Common myeloid progenitor, CD34-positive (primary cell): Measurements from ENCODE around the gene FGD3.

Source experiments
- CTCF ChIA-PET: fragments of 350-600 bp; sonication (Branson Sonifier 250); formaldehyde crosslinking; loops from one replicate; lab custom pipeline; 2021; ENCODE audit warnings: antibody characterized with exemption; lab: Charles Lee
- POLR2A ChIA-PET: fragments of 350-600 bp; sonication (Branson Sonifier 250); formaldehyde crosslinking; loops from one replicate; lab custom pipeline; 2021; ENCODE audit warnings: antibody characterized with exemption; lab: Charles Lee
- DNase-seq, 3 donors: peaks; one replicate each; pipeline versions ENCODE4 v3.0.0 to v3.0.0-alpha.2; 2013
- H3K27ac ChIP-seq, 2 experiments: 1 replicate in 1 of 2; 2 replicates in 1 of 2; pipeline ENCODE4 v1.7.0; 2013; ENCODE audit warnings: inconsistent platforms in 2 of 2, low read length in 2 of 2, mild to moderate bottlenecking in 2 of 2, low read depth in 1 of 2, moderate library complexity in 1 of 2; ENCODE audit not compliant: severe bottlenecking in 2 of 2, insufficient read depth in 1 of 2, poor library complexity in 1 of 2
- H3K27me3 ChIP-seq, 5 experiments: replicated peaks in 2 of 5; 1 replicate in 3 of 5; 2 replicates in 2 of 5; pipeline versions ENCODE4 v1.6.1 to v1.7.0; 2013; ENCODE audit warnings: low read length in 4 of 5, mild to moderate bottlenecking in 2 of 5, moderate library complexity in 2 of 5, inconsistent platforms in 1 of 5; ENCODE audit not compliant: insufficient read depth in 5 of 5, control insufficient read depth in 4 of 5
- H3K36me3 ChIP-seq, 4 experiments: 1 replicate in 2 of 4; 2 replicates in 2 of 4; pipeline versions ENCODE4 v1.6.1 to v1.7.0; 2013; ENCODE audit warnings: low read length in 3 of 4, control low read depth in 1 of 4, mild to moderate bottlenecking in 1 of 4; ENCODE audit not compliant: control insufficient read depth in 4 of 4, insufficient read depth in 4 of 4
- H3K4me1 ChIP-seq, 4 experiments: 1 replicate in 3 of 4; 2 replicates in 1 of 4; pipeline versions ENCODE4 v1.6.1 to v1.7.1; 2013; ENCODE audit warnings: low read length in 3 of 4, mild to moderate bottlenecking in 3 of 4, control low read depth in 1 of 4, inconsistent platforms in 1 of 4, moderate library complexity in 1 of 4; ENCODE audit not compliant: control insufficient read depth in 4 of 4, insufficient read depth in 4 of 4; ENCODE audit errors: control extremely low read depth in 1 of 4
- H3K4me3 ChIP-seq, 7 experiments: 1 replicate in 4 of 7; 2 replicates in 3 of 7; pipeline versions ENCODE4 v1.5.1 to v1.7.0; 2013; ENCODE audit warnings: mild to moderate bottlenecking in 7 of 7, low read length in 6 of 7, moderate library complexity in 6 of 7, inconsistent platforms in 2 of 7, low read depth in 2 of 7, control low read depth in 1 of 7; ENCODE audit not compliant: insufficient read depth in 4 of 7, control insufficient read depth in 1 of 7; ENCODE audit errors: extremely low read depth in 1 of 7
- H3K9me3 ChIP-seq, 5 experiments: 1 replicate in 4 of 5; 2 replicates in 1 of 5; pipeline versions ENCODE4 v1.6.1 to v1.7.1; 2013; ENCODE audit warnings: low read length in 4 of 5, mild to moderate bottlenecking in 2 of 5, inconsistent platforms in 1 of 5, low read depth in 1 of 5, moderate library complexity in 1 of 5; ENCODE audit not compliant: control insufficient read depth in 4 of 5, insufficient read depth in 2 of 5; ENCODE audit errors: control extremely low read depth in 1 of 5
- WGBS: methylation state at CpG from one replicate; pipeline ENCODE4 v1.1.5; 2013; ENCODE audit not compliant: insufficient coverage; 5-methylcytosine and 5-hydroxymethylcytosine counted together

The FGD3 gene

DNA sequence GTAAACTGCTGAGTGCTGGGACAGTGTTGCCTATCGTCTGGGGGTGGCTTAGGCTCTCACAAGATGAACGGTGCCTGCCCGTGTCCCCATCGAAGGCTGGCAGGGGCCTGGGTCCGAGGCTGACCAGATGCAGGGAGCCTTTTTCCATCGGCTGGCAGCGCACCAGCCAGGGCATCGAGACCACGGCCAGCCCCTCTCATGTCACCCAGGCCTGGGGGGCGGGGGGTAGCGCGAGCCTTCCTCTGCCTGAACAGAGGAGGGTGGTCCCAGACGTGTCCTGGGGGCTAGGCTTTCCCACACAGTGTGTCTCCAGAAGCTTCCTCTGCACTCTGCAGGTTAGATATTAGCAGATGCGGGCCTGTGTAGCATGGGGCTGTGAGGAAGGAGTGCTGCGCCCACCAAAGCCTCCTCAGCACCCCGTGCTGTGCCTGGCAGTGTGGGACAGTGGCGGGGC, 17.3 kb downstream of the FGD3 start:
- Histone ChIP-seq H3K9me3 (peaks cover 0 to 7% (median 0%) of the 10 kb centered on the region in 5 experiments), H3K4me3 (peak overlapping the region; percentile 46 to 87 (median 80)), H3K36me3 (peaks cover 0 to 14% (median 5%) of the 10 kb centered on the region in 4 experiments), H3K4me1 (peaks cover 2 to 47% (median 35%) of the 10 kb centered on the region in 4 experiments), H3K27ac (peak overlapping the region; percentile 90 to 95), H3K27me3 (no peaks in the 10 kb centered on the region)
- POLR2A ChIA-PET, result no interaction called here
- DNase-seq, result peak in 1 of 3 donors; percentile 28
- WGBS, result 3% methylated on average over 12 of the region's 17 CpGs
- CTCF ChIA-PET, result interaction anchor here (1.7 kb wide), 1 partner anchor 8 kb away, joined by 4 read pairs; no protein-coding TSS in a partner anchor

DNA sequence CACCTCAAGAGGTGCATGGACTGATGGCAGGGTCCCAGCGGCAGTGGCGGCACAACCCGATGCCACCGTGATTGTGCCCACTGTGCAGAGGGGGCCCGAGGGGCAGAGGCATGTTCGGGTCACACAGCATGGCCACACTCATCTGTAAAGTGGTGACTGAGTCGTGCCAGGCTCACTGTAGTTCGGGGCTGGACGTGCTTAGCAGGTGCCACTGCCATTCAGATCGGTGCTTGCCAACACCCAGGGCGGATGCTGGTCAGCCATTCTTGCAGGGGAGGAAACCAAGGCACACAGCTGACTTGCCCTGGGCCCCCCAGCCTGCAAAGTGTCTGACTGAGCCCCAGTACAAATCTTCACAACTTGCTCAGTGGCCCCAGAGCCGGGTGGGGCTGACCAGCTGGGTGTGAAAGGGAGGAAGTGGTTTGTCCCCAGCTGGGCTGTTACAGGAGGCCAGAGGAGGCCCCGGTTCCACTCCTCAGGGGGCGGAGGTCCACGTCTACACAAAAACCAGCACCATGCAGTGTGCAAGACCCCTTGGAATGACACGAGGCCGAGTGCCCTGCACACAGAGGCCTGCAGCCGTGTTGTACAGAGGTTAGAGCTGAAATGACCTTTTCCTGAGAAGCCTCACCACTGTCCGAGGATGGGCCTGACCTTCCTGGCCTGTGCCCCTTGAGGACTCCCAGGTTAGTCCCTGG, 17.9 kb downstream of the FGD3 start:
- ChIA-PET CTCF (interaction anchor here (0.6 to 2.6 kb wide), 5 partner anchors 11 to 347 kb away, joined by 3 to 8 read pairs (median 3); no protein-coding TSS in a partner anchor), POLR2A (no interaction called here)
- WGBS, result 3% methylated on average over 18 of the region's 19 CpGs
- peaks cover 2 to 47% (median 37%) of the 10 kb centered on the region in 4 experiments for H3K4me1 ChIP-seq
- peak overlapping the region; percentile 90 to 95 for H3K27ac ChIP-seq
- DNase-seq, result peak in 2 of 3 donors; percentile 37 to 62
- H3K9me3 ChIP-seq, result peaks cover 0 to 7% (median 0%) of the 10 kb centered on the region in 5 experiments
- H3K27me3 ChIP-seq, result no peaks in the 10 kb centered on the region
- peaks cover 0 to 14% (median 7%) of the 10 kb centered on the region in 4 experiments for H3K36me3 ChIP-seq
- H3K4me3 ChIP-seq, result peak overlapping the region; percentile 46 to 87 (median 80)

GRCh38 chr9:92965759-92966517, 18.6 kb downstream of the FGD3 start:
- Histone ChIP-seq H3K4me3 (peak overlapping the region; percentile 46 to 87 (median 80)), H3K9me3 (peaks cover 0 to 7% (median 0%) of the 10 kb centered on the region in 5 experiments), H3K27ac (peak overlapping the region in 1 of 2 experiments; percentile 95), H3K36me3 (peaks cover 0 to 14% (median 7%) of the 10 kb centered on the region in 4 experiments), H3K4me1 (peaks cover 2 to 50% (median 40%) of the 10 kb centered on the region in 4 experiments), H3K27me3 (no peaks in the 10 kb centered on the region)
- WGBS, result 19% methylated on average over 13 of the region's 17 CpGs
- ChIA-PET CTCF (interaction anchor here (0.6 to 2.6 kb wide), 7 partner anchors 9 to 346 kb away, joined by 3 to 8 read pairs (median 3); no protein-coding TSS in a partner anchor), POLR2A (no interaction called here)
- no peak for DNase-seq

DNA sequence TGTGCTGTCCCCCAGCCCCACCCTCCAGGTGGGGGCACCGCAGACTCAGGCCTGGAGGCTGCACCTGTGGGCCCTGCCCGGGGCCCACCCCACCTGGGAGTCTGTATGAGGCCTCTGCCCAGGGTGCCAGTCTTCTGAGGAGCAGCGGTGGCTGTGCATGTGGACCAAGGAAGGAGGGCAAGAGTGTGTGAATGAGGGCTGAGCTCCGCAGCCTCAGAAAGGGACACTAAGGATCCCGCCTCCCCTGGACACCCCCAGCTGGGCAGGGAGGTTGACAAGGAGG, 19.1 kb downstream of the FGD3 start:
- peaks cover 2 to 54% (median 41%) of the 10 kb centered on the region in 4 experiments for H3K4me1 ChIP-seq
- peak overlapping the region in 5 of 7 experiments; percentile 20 to 87 (median 80) for H3K4me3 ChIP-seq
- POLR2A ChIA-PET, result no interaction called here
- peaks cover 0 to 5% (median 0%) of the 10 kb centered on the region in 5 experiments for H3K9me3 ChIP-seq
- H3K27me3 ChIP-seq, result no peaks in the 10 kb centered on the region
- H3K36me3 ChIP-seq, result peaks cover 0 to 14% (median 7%) of the 10 kb centered on the region in 4 experiments
- CTCF ChIA-PET, result interaction anchor here (1.2 to 2.6 kb wide), 3 partner anchors 9 to 345 kb away, joined by 3 to 8 read pairs (median 5); no protein-coding TSS in a partner anchor
- H3K27ac ChIP-seq, result peak overlapping the region in 1 of 2 experiments; percentile 12
- WGBS, result 98% methylated on average over 5 of the region's 5 CpGs
- no peak for DNase-seq

GRCh38 chr9:92968081-92968480, 20.8 kb downstream of the FGD3 start:
- ChIA-PET POLR2A (no interaction called here), CTCF (interaction anchor here (1.5 to 2.6 kb wide), 2 partner anchors 14 to 19 kb away, joined by 3 to 8 read pairs; no protein-coding TSS in a partner anchor)
- 85% methylated on average over 7 of the region's 8 CpGs for WGBS
- Histone ChIP-seq H3K9me3 (no peaks in the 10 kb centered on the region), H3K27me3 (no peaks in the 10 kb centered on the region), H3K4me3 (no peak overlapping the region), H3K27ac (no peak overlapping the region), H3K4me1 (peaks cover 4 to 64% (median 40%) of the 10 kb centered on the region in 4 experiments), H3K36me3 (peaks cover 0 to 14% (median 7%) of the 10 kb centered on the region in 4 experiments)
- DNase-seq, result no peak

DNA sequence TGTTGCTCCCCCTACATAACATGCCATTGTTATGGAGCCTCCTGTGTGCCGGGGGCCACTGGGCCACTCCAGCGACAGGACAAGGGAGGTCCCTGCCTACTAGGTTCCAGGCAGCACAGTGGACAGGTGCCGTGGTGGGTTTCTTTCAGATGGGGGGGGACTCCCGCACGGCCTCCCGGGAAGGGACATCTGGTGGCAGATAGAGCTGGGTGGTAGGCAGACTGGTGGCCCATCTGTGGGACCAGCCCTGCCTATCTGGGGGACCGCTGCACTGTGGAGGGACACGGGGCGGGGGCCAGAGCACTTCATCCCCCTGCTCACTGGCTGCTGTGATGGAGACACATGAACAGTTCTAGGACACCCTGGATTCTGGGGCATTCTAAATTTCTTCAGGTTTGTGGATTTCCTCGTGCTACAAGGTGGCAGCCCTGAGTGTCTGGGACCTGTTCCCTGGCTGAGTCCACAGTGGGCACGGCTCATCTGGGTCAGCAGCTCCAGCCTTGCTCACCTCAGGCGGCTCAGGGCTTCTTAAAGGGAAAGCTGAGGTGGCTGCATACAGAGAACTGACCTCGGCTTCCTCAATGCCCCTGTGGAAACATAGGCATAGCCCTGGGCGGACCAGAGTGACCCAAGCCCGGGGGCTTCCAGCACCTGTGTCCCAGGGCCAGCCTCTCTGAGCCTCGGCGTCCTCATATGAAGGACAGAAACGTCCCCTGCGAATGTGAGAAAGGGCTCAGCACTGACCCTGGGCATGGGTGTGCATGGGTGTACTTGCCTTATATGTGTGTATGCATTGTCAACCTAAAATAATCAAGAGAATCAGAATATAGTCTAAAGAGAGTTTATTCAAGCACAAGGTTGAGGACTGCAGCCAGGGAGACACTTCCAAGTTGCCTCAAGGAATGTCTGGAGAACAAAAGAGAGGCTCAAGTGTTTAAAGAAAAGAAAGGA, 22.5 kb downstream of the FGD3 start:
- DNase-seq, result no peak
- Histone ChIP-seq H3K9me3 (no peaks in the 10 kb centered on the region), H3K36me3 (peaks cover 2 to 20% (median 10%) of the 10 kb centered on the region in 4 experiments), H3K4me3 (no peak overlapping the region), H3K27me3 (no peaks in the 10 kb centered on the region), H3K27ac (no peak overlapping the region), H3K4me1 (peaks cover 4 to 47% (median 26%) of the 10 kb centered on the region in 4 experiments)
- ChIA-PET POLR2A (no interaction called here), CTCF (interaction anchor here (1.5 kb wide), 1 partner anchor 21 kb away, joined by 3 read pairs; no protein-coding TSS in a partner anchor)
- WGBS, result 97% methylated on average over 18 of the region's 19 CpGs
